Muscle layer of colon (tissue), 2 donors: Measurements from ENCODE around the gene CTDSPL.

Experiments used
- H3K27ac ChIP-seq: one replicate; pipeline ENCODE4 v1.7.0; 2013; ENCODE audit warnings: low read depth, mild to moderate bottlenecking, low read length, moderate library complexity
- H3K27me3 ChIP-seq, 2 donors: one replicate each; pipeline ENCODE4 v1.7.0; 2013; ENCODE audit warnings: low read length in 2 of 2, mild to moderate bottlenecking in 2 of 2; ENCODE audit not compliant: insufficient read depth in 2 of 2, control insufficient read depth in 1 of 2
- H3K36me3 ChIP-seq: one replicate; pipeline ENCODE4 v1.7.0; 2013; ENCODE audit warnings: mild to moderate bottlenecking, low read length; ENCODE audit not compliant: insufficient read depth
- H3K4me1 ChIP-seq: one replicate; pipeline ENCODE4 v1.7.0; 2013; ENCODE audit warnings: mild to moderate bottlenecking, low read length; ENCODE audit not compliant: insufficient read depth
- H3K4me3 ChIP-seq, 2 donors: one replicate each; pipeline ENCODE4 v1.7.0; 2013; ENCODE audit warnings: low read length in 2 of 2, low read depth in 1 of 2, mild to moderate bottlenecking in 1 of 2, moderate library complexity in 1 of 2
- H3K9ac ChIP-seq: one replicate; pipeline ENCODE4 v1.7.0; 2013; ENCODE audit warnings: low read length
- H3K9me3 ChIP-seq: one replicate; pipeline ENCODE4 v1.7.0; 2013; ENCODE audit warnings: mild to moderate bottlenecking, low read length
- donor health status: abdominal sarcoma.
- donor health status: Adenocarcinoma of cecum.

Gene CTDSPL

DNA sequence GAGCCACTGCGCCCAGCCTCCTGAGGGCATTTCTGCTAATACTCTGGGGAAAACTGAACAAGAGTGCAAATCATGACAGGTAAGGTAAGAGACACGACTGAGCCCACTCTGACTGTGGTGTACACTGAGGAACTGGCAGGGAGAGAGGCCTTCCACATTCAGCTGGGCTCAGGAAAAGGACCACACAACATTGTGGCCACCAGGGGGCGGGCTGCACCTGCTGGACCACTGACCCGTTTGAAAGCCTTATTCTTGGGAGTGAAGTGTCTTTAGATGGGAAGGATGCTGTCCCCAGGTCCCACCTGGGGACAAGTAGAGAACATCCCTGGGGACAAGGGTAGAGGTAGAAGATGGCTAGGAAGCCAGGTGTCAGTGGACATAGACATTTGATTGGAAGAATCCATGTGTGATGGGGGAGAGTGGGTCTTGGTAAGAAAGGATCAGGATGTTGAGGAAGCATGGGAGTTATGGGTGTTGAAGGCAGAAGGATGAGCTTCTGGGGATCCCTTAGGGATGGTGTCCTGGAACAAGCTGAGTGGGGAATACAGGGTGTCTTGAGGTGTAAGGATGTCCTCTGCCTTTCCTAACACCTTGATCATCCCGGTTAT lies 6.2 kb upstream of the CTDSPL start:
- H3K4me1 ChIP-seq: peaks cover 20% of the 10 kb centered on the region
- H3K9me3 ChIP-seq: no peaks in the 10 kb centered on the region
- no peak overlapping the region for H3K9ac ChIP-seq
- no peaks in the 10 kb centered on the region for H3K27me3 ChIP-seq
- no peaks in the 10 kb centered on the region for H3K36me3 ChIP-seq
- no peak overlapping the region for H3K27ac ChIP-seq
- H3K4me3 ChIP-seq: no peak overlapping the region

- Histone ChIP-seq H3K4me1 (peaks cover 20% of the 10 kb centered on the region), H3K27ac (no peak overlapping the region)
Observed at GRCh38 chr3:37856381-37856780, 5.3 kb upstream of the CTDSPL start.

DNA sequence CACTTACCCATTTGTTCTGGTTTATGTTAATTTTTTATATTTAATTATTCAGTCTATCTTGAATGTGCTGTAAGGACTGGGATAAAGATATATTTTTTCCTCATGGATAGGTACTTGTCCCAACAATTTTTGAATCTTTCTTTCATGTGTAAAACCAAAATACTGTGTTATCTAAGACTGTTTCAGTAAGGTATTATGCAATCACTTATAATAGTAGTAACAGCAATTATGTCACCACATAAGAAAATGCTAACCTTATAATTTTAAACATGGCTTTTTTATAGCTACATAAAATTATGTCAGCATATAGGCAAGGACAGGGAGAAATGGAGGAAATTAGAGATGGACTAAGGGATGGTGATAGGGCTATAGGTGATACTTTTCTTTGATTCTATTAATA lies 2.9 kb upstream of the CTDSPL start:
- H3K36me3 ChIP-seq: no peaks in the 10 kb centered on the region
- H3K4me1 ChIP-seq: peaks cover 32% of the 10 kb centered on the region
- no peaks in the 10 kb centered on the region for H3K9me3 ChIP-seq
- H3K4me3 ChIP-seq: no peak overlapping the region
- H3K27me3 ChIP-seq: no peaks in the 10 kb centered on the region
- no peak overlapping the region for H3K27ac ChIP-seq
- no peak overlapping the region for H3K9ac ChIP-seq

More at GRCh38 chr3:37856381-37856780, 5.3 kb upstream of the CTDSPL start:
- Histone ChIP-seq H3K9ac (no peak overlapping the region), H3K27me3 (no peaks in the 10 kb centered on the region), H3K4me3 (no peak overlapping the region), H3K36me3 (no peaks in the 10 kb centered on the region), H3K9me3 (no peaks in the 10 kb centered on the region)

GRCh38 chr3:37859354-37859753 lies 2.3 kb upstream of the CTDSPL start:
- Histone ChIP-seq H3K9me3 (no peaks in the 10 kb centered on the region), H3K9ac (no peak overlapping the region), H3K27ac (no peak overlapping the region), H3K27me3 (no peaks in the 10 kb centered on the region), H3K4me3 (peak overlapping the region in 1 of 2 donors; percentile 38), H3K4me1 (peaks cover 38% of the 10 kb centered on the region), H3K36me3 (no peaks in the 10 kb centered on the region)

GRCh38 chr3:37859908-37860199 lies 1.8 kb upstream of the CTDSPL start:
- Histone ChIP-seq H3K27ac (peak overlapping the region; percentile 74), H3K4me3 (peak overlapping the region; percentile 26 to 38), H3K27me3 (no peaks in the 10 kb centered on the region), H3K4me1 (peaks cover 40% of the 10 kb centered on the region), H3K36me3 (no peaks in the 10 kb centered on the region), H3K9ac (no peak overlapping the region), H3K9me3 (no peaks in the 10 kb centered on the region)

GRCh38 chr3:37862219-37862902 lies 681 bp downstream of the CTDSPL start:
- peak overlapping the region; percentile 73 to 97 for H3K4me3 ChIP-seq
- H3K9ac ChIP-seq: peak overlapping the region; percentile 54
- H3K9me3 ChIP-seq: no peaks in the 10 kb centered on the region
- no peaks in the 10 kb centered on the region for H3K27me3 ChIP-seq
- H3K4me1 ChIP-seq: peaks cover 34% of the 10 kb centered on the region
- H3K27ac ChIP-seq: peak overlapping the region; percentile 89
- H3K36me3 ChIP-seq: no peaks in the 10 kb centered on the region

DNA sequence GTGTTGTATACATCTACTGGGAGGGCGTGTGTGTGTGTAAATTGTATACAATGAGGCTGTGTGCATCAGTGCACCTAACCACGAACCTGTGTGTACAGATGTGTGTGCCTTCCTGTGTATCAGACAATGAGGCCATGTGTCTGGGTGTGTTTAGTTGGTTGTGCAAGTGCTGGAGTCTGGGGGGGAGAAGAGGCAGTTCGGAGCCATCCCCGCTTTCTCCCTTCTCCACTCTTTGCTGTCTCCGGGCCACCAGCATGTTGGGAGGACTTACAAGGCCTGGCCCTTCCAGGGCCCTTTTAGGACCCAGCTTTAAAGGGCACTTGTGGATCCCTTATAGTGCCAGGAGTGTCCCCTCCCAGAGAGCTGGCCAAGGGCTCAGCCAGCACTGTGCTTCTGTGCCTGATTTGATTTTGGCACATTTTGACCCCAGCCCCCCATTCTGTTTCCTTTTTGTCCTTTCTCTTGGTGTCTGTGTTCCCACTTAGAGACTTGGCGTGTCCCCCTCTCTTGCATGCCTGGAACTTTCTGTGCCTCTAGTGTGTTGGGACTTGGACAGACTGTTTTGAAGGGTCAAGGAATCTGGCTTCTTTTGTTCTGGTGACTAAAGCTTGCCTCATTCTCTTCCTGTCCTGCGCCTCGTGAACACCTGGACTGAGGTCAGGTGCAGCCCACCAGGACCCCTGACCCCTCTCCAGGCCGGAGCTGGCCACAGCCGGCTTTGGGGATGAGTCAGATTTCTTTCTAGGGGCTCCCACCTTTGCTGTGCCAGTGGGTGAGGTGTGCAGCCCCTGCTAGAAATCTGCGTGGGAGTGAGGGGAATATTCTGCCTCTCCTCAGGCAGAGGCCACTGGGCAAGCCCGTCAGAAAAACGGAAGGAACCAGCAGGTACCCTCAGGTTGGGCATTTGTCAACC lies 1.5 kb downstream of the CTDSPL start:
- Histone ChIP-seq H3K9ac (peak overlapping the region; percentile 54), H3K4me3 (peak overlapping the region; percentile 73 to 97)

GRCh38 chr3:37863949-37864822 lies 2.5 kb downstream of the CTDSPL start:
- Histone ChIP-seq H3K9ac (no peak overlapping the region), H3K36me3 (no peaks in the 10 kb centered on the region), H3K27me3 (no peaks in the 10 kb centered on the region), H3K4me1 (peaks cover 34% of the 10 kb centered on the region), H3K27ac (peak overlapping the region; percentile 89), H3K9me3 (no peaks in the 10 kb centered on the region), H3K4me3 (no peak overlapping the region)

More for the DNA sequence above, 1.5 kb downstream of the CTDSPL start:
- no peaks in the 10 kb centered on the region for H3K9me3 ChIP-seq
- no peaks in the 10 kb centered on the region for H3K36me3 ChIP-seq
- H3K27ac ChIP-seq: peak overlapping the region; percentile 89
- H3K27me3 ChIP-seq: no peaks in the 10 kb centered on the region
- H3K4me1 ChIP-seq: peaks cover 34% of the 10 kb centered on the region

DNA sequence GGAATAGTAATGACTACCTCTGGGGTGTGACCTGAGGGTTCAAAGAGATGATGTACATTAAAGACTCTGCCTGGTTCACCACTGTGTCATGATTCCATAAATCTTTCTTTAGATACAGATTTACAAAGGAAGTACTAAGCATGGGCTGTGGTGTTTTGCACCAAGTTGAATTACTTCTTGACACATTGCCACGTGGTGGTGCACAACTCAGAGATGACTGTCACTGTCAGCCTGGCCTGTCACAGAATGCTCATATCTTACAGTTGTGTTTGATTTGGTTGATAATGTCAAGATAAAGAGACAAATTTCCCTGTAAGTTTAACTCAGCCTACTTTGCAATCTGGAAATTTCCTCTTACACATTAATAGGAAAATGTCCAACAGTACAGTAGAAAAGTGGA lies 3.2 kb downstream of the CTDSPL start:
- no peak overlapping the region for H3K27ac ChIP-seq
- H3K27me3 ChIP-seq: no peaks in the 10 kb centered on the region
- no peaks in the 10 kb centered on the region for H3K36me3 ChIP-seq
- H3K4me3 ChIP-seq: no peak overlapping the region
- H3K4me1 ChIP-seq: peaks cover 31% of the 10 kb centered on the region
- H3K9ac ChIP-seq: no peak overlapping the region
- no peaks in the 10 kb centered on the region for H3K9me3 ChIP-seq

- Histone ChIP-seq H3K36me3 (no peaks in the 10 kb centered on the region), H3K9ac (no peak overlapping the region), H3K27me3 (no peaks in the 10 kb centered on the region), H3K9me3 (no peaks in the 10 kb centered on the region), H3K4me3 (no peak overlapping the region), H3K4me1 (peaks cover 28% of the 10 kb centered on the region), H3K27ac (no peak overlapping the region)
Observed at GRCh38 chr3:37867144-37867543, 5.5 kb downstream of the CTDSPL start.

DNA sequence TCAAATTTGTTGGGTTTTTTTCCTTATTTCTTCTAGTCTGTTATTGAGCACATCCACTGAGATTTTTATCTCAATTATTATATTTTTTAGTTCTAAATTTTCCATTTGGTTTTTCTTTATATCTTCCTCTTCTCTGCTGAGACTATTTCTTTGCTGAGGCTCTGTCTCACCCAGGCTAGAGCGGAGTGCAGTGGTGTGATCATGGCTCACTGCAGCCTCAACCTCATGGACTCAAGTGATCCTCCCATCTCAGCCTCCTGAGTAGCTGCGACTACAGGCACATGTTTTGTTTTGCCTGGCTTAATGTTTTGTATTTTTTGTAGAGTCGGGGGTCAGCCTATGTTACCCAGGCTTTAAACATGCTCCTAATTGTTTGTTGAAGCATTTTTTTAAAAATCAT lies 10.2 kb downstream of the CTDSPL start:
- no peaks in the 10 kb centered on the region for H3K36me3 ChIP-seq
- no peak overlapping the region for H3K4me3 ChIP-seq
- H3K9ac ChIP-seq: no peak overlapping the region
- H3K27me3 ChIP-seq: no peaks in the 10 kb centered on the region
- no peak overlapping the region for H3K27ac ChIP-seq
- H3K4me1 ChIP-seq: no peaks in the 10 kb centered on the region
- no peaks in the 10 kb centered on the region for H3K9me3 ChIP-seq
